ENCODE measurements around the gene GALNT2. TPM values are rescaled to one million over a fixed set of nuclear protein-coding genes. Genes with fewer than 3 reads are reported as not detected.

Gene GALNT2
- total and polyA plus RNA-seq, 2 of the 13 experiments (the other 11 are each of a cell fraction or from before 2014, with no cell fraction given), result 39.3 to 39.6 TPM

DNA sequence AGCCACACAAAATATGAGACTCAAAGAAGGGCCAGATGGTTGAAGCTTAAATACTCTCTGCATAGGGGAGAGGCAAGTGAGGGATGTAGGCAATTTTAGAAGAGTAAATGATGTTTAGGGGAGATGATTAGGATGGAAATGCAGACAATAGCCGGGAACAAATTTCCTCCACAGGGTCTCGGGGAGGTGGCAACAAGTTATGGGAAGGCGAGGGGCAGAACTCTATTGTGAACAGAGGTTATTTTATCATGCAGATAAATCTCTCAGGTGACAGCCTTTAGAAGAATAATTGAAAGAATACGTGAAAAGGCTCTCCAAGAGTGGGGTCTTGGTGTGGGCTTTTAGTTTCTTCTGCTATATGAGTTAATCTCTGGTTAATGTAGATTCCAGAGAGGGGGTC is 166.7 kb downstream of the GALNT2 start:
- Histone ChIP-seq H3K4me1 (ENCODE audit: insufficient read depth, low read length) (no peaks in the 10 kb centered on the region), H3K4me3 (replicated peaks in 1 of 3; ENCODE audit: insufficient read depth in 1 of 3, low read depth in 2 of 3, low read length in 3 of 3) (no peak overlapping the region), H3K27ac (ENCODE audit: extremely low read length, insufficient read depth, low read length) (no peak overlapping the region), H3K36me3 (replicated peaks in 1 of 2; ENCODE audit: control insufficient read depth in 1 of 2, insufficient read depth in 2 of 2, low read length in 2 of 2) (peaks cover 1 to 25% of the 10 kb centered on the region in 2 experiments; a peak in 4 of 5 replicates), H3K4me2 (ENCODE audit: low read depth, low read length) (no peak overlapping the region), H3K9ac (ENCODE audit: insufficient read depth, low read depth, low read length) (no peak overlapping the region), H3K27me3 (ENCODE audit: control insufficient read depth in 1 of 2, insufficient read depth in 2 of 2, low read length in 2 of 2) (no peaks in the 10 kb centered on the region), H3K79me2 (ENCODE audit: insufficient read depth, low read length) (no peaks in the 10 kb centered on the region), H3K9me3 (ENCODE audit: low read length) (no peaks in the 10 kb centered on the region), H2AFZ (ENCODE audit: low read length) (no peak overlapping the region), H4K20me1 (ENCODE audit: insufficient read depth, low read length) (no peaks in the 10 kb centered on the region)
- no TSS peak for BruUV-seq (replicated peaks)
- DNase-seq (ENCODE audit: low spot score) (no peak), ATAC-seq (no peak), FAIRE-seq (no peak)
- POLR2A ChIA-PET, result no interaction called here
- intact Hi-C loops (cut with micrococcal nuclease; ENCODE audit: unreplicated experiment), result no loop called here
- in situ Hi-C loops (cut with HindIII; ENCODE audit: extremely low pct_ligation_motif_present, low pct_unique_long_range_greater_than_20kb), result no loop called here
- CTCF ChIA-PET (ENCODE audit: low intra/inter-chr PET ratio, low total read pairs), result no interaction called here
- WGBS (ENCODE audit: low lambda C conversion rate), result 95% methylated on average over 4 of the region's 4 CpGs
- TF ChIP-seq NFIB (CRISPR knock-in tag; IDR thresholded peaks at IDR 0.05; ENCODE audit: borderline replicate concordance), result no peak
- TF ChIP-seq ZNF260 (CRISPR knock-in tag; IDR thresholded peaks at IDR 0.05; ENCODE audit: borderline replicate concordance, low read depth), result no peak
- no peak for TF ChIP-seq ZNF775 (CRISPR knock-in tag; IDR thresholded peaks at IDR 0.05; ENCODE audit: borderline replicate concordance)
- TF ChIP-seq ZBTB7B (CRISPR knock-in tag; IDR thresholded peaks at IDR 0.05), result no peak
- TF ChIP-seq, protein P1, sequence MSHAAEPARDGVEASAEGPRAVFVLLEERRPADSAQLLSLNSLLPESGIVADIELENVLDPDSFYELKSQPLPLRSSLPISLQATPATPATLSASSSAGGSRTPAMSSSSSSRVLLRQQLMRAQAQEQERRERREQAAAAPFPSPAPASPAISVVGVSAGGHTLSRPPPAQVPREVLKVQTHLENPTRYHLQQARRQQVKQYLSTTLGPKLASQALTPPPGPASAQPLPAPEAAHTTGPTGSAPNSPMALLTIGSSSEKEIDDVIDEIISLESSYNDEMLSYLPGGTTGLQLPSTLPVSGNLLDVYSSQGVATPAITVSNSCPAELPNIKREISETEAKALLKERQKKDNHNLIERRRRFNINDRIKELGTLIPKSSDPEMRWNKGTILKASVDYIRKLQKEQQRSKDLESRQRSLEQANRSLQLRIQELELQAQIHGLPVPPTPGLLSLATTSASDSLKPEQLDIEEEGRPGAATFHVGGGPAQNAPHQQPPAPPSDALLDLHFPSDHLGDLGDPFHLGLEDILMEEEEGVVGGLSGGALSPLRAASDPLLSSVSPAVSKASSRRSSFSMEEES (CRISPR knock-in tag; IDR thresholded peaks at IDR 0.05), result no peak
- TF ChIP-seq, protein P2, sequence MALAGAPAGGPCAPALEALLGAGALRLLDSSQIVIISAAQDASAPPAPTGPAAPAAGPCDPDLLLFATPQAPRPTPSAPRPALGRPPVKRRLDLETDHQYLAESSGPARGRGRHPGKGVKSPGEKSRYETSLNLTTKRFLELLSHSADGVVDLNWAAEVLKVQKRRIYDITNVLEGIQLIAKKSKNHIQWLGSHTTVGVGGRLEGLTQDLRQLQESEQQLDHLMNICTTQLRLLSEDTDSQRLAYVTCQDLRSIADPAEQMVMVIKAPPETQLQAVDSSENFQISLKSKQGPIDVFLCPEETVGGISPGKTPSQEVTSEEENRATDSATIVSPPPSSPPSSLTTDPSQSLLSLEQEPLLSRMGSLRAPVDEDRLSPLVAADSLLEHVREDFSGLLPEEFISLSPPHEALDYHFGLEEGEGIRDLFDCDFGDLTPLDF (CRISPR knock-in tag; IDR thresholded peaks at IDR 0.05), result no peak
- TF ChIP-seq, protein P3, sequence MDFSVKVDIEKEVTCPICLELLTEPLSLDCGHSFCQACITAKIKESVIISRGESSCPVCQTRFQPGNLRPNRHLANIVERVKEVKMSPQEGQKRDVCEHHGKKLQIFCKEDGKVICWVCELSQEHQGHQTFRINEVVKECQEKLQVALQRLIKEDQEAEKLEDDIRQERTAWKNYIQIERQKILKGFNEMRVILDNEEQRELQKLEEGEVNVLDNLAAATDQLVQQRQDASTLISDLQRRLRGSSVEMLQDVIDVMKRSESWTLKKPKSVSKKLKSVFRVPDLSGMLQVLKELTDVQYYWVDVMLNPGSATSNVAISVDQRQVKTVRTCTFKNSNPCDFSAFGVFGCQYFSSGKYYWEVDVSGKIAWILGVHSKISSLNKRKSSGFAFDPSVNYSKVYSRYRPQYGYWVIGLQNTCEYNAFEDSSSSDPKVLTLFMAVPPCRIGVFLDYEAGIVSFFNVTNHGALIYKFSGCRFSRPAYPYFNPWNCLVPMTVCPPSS (IDR thresholded peaks at IDR 0.05), result no peak
- TF ChIP-seq SATB2 (CRISPR knock-in tag; IDR thresholded peaks at IDR 0.05), result no peak
- TF ChIP-seq ZNF660 (CRISPR knock-in tag; IDR thresholded peaks at IDR 0.05; ENCODE audit: borderline replicate concordance, low read depth), result no peak
- TF ChIP-seq, protein P4, sequence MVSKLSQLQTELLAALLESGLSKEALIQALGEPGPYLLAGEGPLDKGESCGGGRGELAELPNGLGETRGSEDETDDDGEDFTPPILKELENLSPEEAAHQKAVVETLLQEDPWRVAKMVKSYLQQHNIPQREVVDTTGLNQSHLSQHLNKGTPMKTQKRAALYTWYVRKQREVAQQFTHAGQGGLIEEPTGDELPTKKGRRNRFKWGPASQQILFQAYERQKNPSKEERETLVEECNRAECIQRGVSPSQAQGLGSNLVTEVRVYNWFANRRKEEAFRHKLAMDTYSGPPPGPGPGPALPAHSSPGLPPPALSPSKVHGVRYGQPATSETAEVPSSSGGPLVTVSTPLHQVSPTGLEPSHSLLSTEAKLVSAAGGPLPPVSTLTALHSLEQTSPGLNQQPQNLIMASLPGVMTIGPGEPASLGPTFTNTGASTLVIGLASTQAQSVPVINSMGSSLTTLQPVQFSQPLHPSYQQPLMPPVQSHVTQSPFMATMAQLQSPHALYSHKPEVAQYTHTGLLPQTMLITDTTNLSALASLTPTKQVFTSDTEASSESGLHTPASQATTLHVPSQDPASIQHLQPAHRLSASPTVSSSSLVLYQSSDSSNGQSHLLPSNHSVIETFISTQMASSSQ (IDR thresholded peaks at IDR 0.05; ENCODE audit: low read depth), result no peak
- TF ChIP-seq, protein P4 (CRISPR knock-in tag; IDR thresholded peaks at IDR 0.05; ENCODE audit: borderline replicate concordance), result no peak
- no peak for TF ChIP-seq JUN (CRISPR knock-in tag; IDR thresholded peaks at IDR 0.05)

Data from HepG2 (cell line).